Kidney (tissue), 14 donors: ENCODE measurements around the gene FREM1. TPM values are rescaled to one million over a fixed set of nuclear protein-coding genes. Genes with fewer than 3 reads are reported as not detected.

Source experiments
- DNase-seq, 5 donors: peaks; one replicate each; pipeline ENCODE4 v3.0.0-alpha.2; 2013 to 2020
- FAIRE-seq: peaks from 2 replicates; lab custom pipeline; 2012; peaks lifted over from hg19 to GRCh38; lab: Jason Lieb, UNC
- H3K27ac ChIP-seq, 2 donors: one replicate each; pipeline ENCODE4 v1.7.0; 2013; ENCODE audit warnings: low read depth in 2 of 2, low read length in 2 of 2, inconsistent platforms in 1 of 2
- H3K27me3 ChIP-seq: one replicate; pipeline ENCODE4 v1.7.1; 2013; ENCODE audit warnings: low read length, inconsistent platforms; ENCODE audit not compliant: control insufficient read depth, insufficient read depth
- H3K36me3 ChIP-seq, 3 donors: one replicate each; pipeline versions ENCODE4 v1.7.0 to v1.7.1; 2013; ENCODE audit warnings: low read length in 3 of 3, control low read depth in 1 of 3, inconsistent platforms in 1 of 3; ENCODE audit not compliant: insufficient read depth in 3 of 3, control insufficient read depth in 2 of 3
- H3K4me1 ChIP-seq, 3 donors: one replicate each; pipeline versions ENCODE4 v1.7.0 to v1.7.1; 2013; ENCODE audit warnings: low read length in 3 of 3, inconsistent platforms in 1 of 3, low read depth in 1 of 3; ENCODE audit not compliant: control insufficient read depth in 2 of 3, insufficient read depth in 2 of 3
- H3K4me3 ChIP-seq, 3 donors: one replicate each; pipeline versions ENCODE4 v1.7.0 to v1.8.1; 2013; ENCODE audit warnings: low read length in 3 of 3, control low read depth in 1 of 3, inconsistent platforms in 1 of 3
- H3K9ac ChIP-seq, 3 donors: one replicate each; pipeline versions ENCODE4 v1.7.0 to v1.7.1; 2013; ENCODE audit warnings: low read length in 3 of 3, control low read depth in 1 of 3, inconsistent platforms in 1 of 3
- H3K9me3 ChIP-seq, 3 donors: one replicate each; pipeline versions ENCODE4 v1.7.0 to v1.7.1; 2013; ENCODE audit warnings: low read length in 3 of 3, control low read depth in 1 of 3, inconsistent platforms in 1 of 3; ENCODE audit not compliant: control insufficient read depth in 2 of 3, insufficient read depth in 1 of 3
- intact Hi-C: fragments of 100-400 bp; cut with DNase I; formaldehyde crosslinking; loops from one replicate; pipeline ENCODE4 v1.11.1; 2022
- polyA plus RNA-seq: library from polyadenylated mRNA; stranded (reverse); fragments of 350-450 nt; fragmentation: Illumina TruSeq; extraction: RNeasy Lipid Tissue Mini Kit (QIAGEN cat#74804); gene quantifications from one replicate; pipeline ENCODE4 v1.2.3, GENCODE V29; 2014; ENCODE audit warnings: low read depth, low replicate concordance; ENCODE audit not compliant: insufficient read depth
- total RNA-seq: library from RNA; stranded (reverse); fragmentation: NEBNext Ultra II Directional; extraction: Animal tissue kit (Norgen Biotek cat#: 25700); gene quantifications from one replicate; pipeline ENCODE4 v1.2.1, GENCODE V29; 2021
- TF ChIP-seq, protein P1 (sequence below): IDR thresholded peaks from 3 replicates; pipeline ENCODE4 v1.5.1; 2012; ENCODE audit warnings: mild to moderate bottlenecking, moderate library complexity, borderline replicate concordance; ENCODE audit not compliant: insufficient read depth; ENCODE audit errors: extremely low read depth
- donor health status: control.
- donor health status: control.
- donor health status: control.
- donor health status: control.
- donor health status: control.
- donor health status: DM: yes; HTN: yes; CAD: no.
- donor health status: Normal renal cell carcinoma (clear cell type).

Gene FREM1
- total and polyA plus RNA-seq, 2 donors from 2014 or later: 8.3 to 17.0 TPM

DNA sequence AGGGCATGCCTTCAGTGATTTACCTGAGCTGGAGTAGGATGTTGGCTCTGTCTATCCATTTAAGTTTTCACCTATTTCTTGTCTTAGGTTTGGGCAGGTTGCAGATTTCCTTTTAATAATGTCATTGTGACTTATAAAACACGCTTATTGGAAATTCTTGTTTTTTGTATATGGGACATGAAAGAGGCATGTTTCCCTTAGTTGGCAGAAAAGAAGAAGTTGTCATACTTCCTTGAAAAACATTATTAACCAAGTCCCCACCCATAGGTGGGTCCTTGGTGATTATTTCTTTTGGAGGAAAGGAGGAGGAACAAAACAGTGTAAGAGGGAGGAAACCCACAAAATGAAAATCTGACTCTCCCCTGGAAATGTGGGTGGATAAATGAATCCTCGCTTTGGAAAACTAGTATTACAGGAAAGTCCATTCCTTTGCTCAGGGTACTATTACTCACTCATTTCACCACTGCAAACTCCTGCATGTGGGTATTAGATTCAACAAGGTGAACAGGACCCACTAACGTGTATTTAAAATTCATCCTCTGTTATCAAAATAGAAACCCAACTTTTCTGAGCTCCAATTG lies 197.0 kb downstream of the FREM1 start:
- H3K9me3 ChIP-seq: no peaks in the 10 kb centered on the region
- TF ChIP-seq, protein P1, sequence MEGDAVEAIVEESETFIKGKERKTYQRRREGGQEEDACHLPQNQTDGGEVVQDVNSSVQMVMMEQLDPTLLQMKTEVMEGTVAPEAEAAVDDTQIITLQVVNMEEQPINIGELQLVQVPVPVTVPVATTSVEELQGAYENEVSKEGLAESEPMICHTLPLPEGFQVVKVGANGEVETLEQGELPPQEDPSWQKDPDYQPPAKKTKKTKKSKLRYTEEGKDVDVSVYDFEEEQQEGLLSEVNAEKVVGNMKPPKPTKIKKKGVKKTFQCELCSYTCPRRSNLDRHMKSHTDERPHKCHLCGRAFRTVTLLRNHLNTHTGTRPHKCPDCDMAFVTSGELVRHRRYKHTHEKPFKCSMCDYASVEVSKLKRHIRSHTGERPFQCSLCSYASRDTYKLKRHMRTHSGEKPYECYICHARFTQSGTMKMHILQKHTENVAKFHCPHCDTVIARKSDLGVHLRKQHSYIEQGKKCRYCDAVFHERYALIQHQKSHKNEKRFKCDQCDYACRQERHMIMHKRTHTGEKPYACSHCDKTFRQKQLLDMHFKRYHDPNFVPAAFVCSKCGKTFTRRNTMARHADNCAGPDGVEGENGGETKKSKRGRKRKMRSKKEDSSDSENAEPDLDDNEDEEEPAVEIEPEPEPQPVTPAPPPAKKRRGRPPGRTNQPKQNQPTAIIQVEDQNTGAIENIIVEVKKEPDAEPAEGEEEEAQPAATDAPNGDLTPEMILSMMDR: no peak
- DNase-seq (no peak), FAIRE-seq (no peak)
- H3K4me1 ChIP-seq: no peaks in the 10 kb centered on the region
- no peak overlapping the region for H3K27ac ChIP-seq
- no peaks in the 10 kb centered on the region for H3K27me3 ChIP-seq
- H3K36me3 ChIP-seq: no peaks in the 10 kb centered on the region
- no peak overlapping the region for H3K4me3 ChIP-seq
- intact Hi-C loops: no loop called here
- no peak overlapping the region for H3K9ac ChIP-seq

GRCh38 chr9:14710804-14711203 lies 199.4 kb downstream of the FREM1 start:
- Histone ChIP-seq H3K4me3 (no peak overlapping the region), H3K27ac (no peak overlapping the region), H3K4me1 (no peaks in the 10 kb centered on the region), H3K9me3 (peaks cover 0 to 6% (median 2%) of the 10 kb centered on the region in 3 donors), H3K36me3 (no peaks in the 10 kb centered on the region), H3K27me3 (no peaks in the 10 kb centered on the region), H3K9ac (no peak overlapping the region)
- DNase-seq: no peak
- intact Hi-C loops: no loop called here
- no peak for FAIRE-seq
- TF ChIP-seq, protein P1: no peak

GRCh38 chr9:14706530-14707140 lies 203.6 kb downstream of the FREM1 start:
- intact Hi-C loops: no loop called here
- no peaks in the 10 kb centered on the region for H3K4me1 ChIP-seq
- no peak overlapping the region for H3K9ac ChIP-seq
- H3K27me3 ChIP-seq: no peaks in the 10 kb centered on the region
- H3K4me3 ChIP-seq: no peak overlapping the region
- peaks cover 0 to 6% (median 2%) of the 10 kb centered on the region in 3 donors for H3K9me3 ChIP-seq
- no peak for DNase-seq
- TF ChIP-seq, protein P1: no peak
- no peaks in the 10 kb centered on the region for H3K36me3 ChIP-seq
- no peak for FAIRE-seq
- H3K27ac ChIP-seq: no peak overlapping the region
